Liver (tissue), 9 donors: ENCODE results near the gene PPP1R16B. TPM values are rescaled to one million over a fixed set of nuclear protein-coding genes. Genes with fewer than 3 reads are reported as not detected.

Experiments
- DNase-seq: peaks from one replicate; pipeline ENCODE4 v3.0.0-alpha.2; 2017; ENCODE audit warnings: low spot score
- H3K27ac ChIP-seq, 2 donors: one replicate each; pipeline ENCODE4 v1.7.0; 2013; ENCODE audit warnings: inconsistent platforms in 2 of 2, low read length in 2 of 2, control low read depth in 1 of 2, low read depth in 1 of 2, mild to moderate bottlenecking in 1 of 2
- H3K27me3 ChIP-seq, 4 donors: one replicate each; pipeline versions ENCODE4 v1.6.1 to v1.7.0; 2013; ENCODE audit warnings: low read length in 3 of 4, inconsistent platforms in 1 of 4, mild to moderate bottlenecking in 1 of 4, moderate library complexity in 1 of 4; ENCODE audit not compliant: control insufficient read depth in 4 of 4, insufficient read depth in 4 of 4
- H3K36me3 ChIP-seq, 4 donors: one replicate each; pipeline versions ENCODE4 v1.6.1 to v1.7.0; 2013; ENCODE audit warnings: low read length in 3 of 4, mild to moderate bottlenecking in 3 of 4, low read depth in 1 of 4, moderate library complexity in 1 of 4; ENCODE audit not compliant: control insufficient read depth in 4 of 4, insufficient read depth in 3 of 4
- H3K4me1 ChIP-seq, 4 donors: one replicate each; pipeline versions ENCODE4 v1.6.1 to v1.7.0; 2013; ENCODE audit warnings: low read length in 3 of 4, mild to moderate bottlenecking in 3 of 4, moderate library complexity in 1 of 4; ENCODE audit not compliant: control insufficient read depth in 4 of 4, insufficient read depth in 4 of 4
- H3K4me3 ChIP-seq, 3 donors: one replicate each; pipeline versions ENCODE4 v1.6.1 to v1.7.0; 2013; ENCODE audit warnings: low read length in 3 of 3, control low read depth in 1 of 3, low read depth in 1 of 3, mild to moderate bottlenecking in 1 of 3
- H3K9ac ChIP-seq, 2 donors: one replicate each; pipeline ENCODE4 v1.7.0; 2013; ENCODE audit warnings: low read length in 2 of 2, mild to moderate bottlenecking in 2 of 2, moderate library complexity in 2 of 2, control low read depth in 1 of 2, low read depth in 1 of 2
- H3K9me3 ChIP-seq, 4 donors: one replicate each; pipeline versions ENCODE4 v1.6.1 to v1.7.0; 2013; ENCODE audit warnings: low read length in 3 of 4; ENCODE audit not compliant: control insufficient read depth in 4 of 4
- ATF3 ChIP-seq: IDR thresholded peaks from 2 replicates; pipeline ENCODE4 v1.6.1; 2016; ENCODE audit warnings: antibody characterized with exemption
- CTCF ChIP-seq: fragments of 150-350 bp; IDR thresholded peaks from 2 replicates; pipeline ENCODE4 v1.5.1; 2017; ENCODE audit warnings: improper control_type of control experiment, low read depth, low read length; ENCODE audit not compliant: missing input control
- EGR1 ChIP-seq, 2 donors: IDR thresholded peaks; 2 replicates each; pipeline ENCODE4 v1.6.1; 2016 to 2018; ENCODE audit warnings: antibody characterized with exemption in 2 of 2, low read depth in 2 of 2
- HNF4A ChIP-seq, 2 donors: conservative IDR thresholded peaks; 2 replicates each; pipeline ENCODE4 v1.6.1; 2016; ENCODE audit warnings: antibody characterized with exemption in 2 of 2, mild to moderate bottlenecking in 2 of 2
- HNF4G ChIP-seq: IDR thresholded peaks from 2 replicates; pipeline ENCODE4 v1.6.1; 2016; ENCODE audit warnings: antibody characterized with exemption
- JUND ChIP-seq, 2 donors: IDR thresholded peaks; 2 replicates each; pipeline ENCODE4 v1.6.1; 2016; ENCODE audit warnings: antibody characterized with exemption in 2 of 2
- MAX ChIP-seq: IDR thresholded peaks from 2 replicates; pipeline ENCODE4 v1.6.1; 2016; ENCODE audit warnings: antibody characterized with exemption
- NR2F2 ChIP-seq: IDR thresholded peaks from 2 replicates; pipeline ENCODE4 v1.6.1; 2016; ENCODE audit warnings: antibody characterized with exemption
- RAD21 ChIP-seq, 2 donors: IDR thresholded peaks; 2 replicates each; pipeline ENCODE4 v1.6.1; 2016; ENCODE audit warnings: antibody characterized with exemption in 2 of 2, mild to moderate bottlenecking in 2 of 2
- REST ChIP-seq: IDR thresholded peaks from 2 replicates; pipeline ENCODE4 v1.6.1; 2016; ENCODE audit warnings: antibody characterized with exemption, mild to moderate bottlenecking
- RXRA ChIP-seq, 2 donors: IDR thresholded peaks; 2 replicates each; pipeline ENCODE4 v1.6.1; 2017 to 2018; ENCODE audit warnings: antibody characterized with exemption in 2 of 2, mild to moderate bottlenecking in 1 of 2
- SP1 ChIP-seq: IDR thresholded peaks from 2 replicates; pipeline ENCODE4 v1.6.1; 2018; ENCODE audit warnings: antibody characterized with exemption, mild to moderate bottlenecking
- TAF1 ChIP-seq: conservative IDR thresholded peaks from 2 replicates; pipeline ENCODE4 v1.6.1; 2016; ENCODE audit warnings: antibody characterized with exemption, mild to moderate bottlenecking
- YY1 ChIP-seq: IDR thresholded peaks from 2 replicates; pipeline ENCODE4 v1.6.1; 2016; ENCODE audit warnings: antibody characterized with exemption, mild to moderate bottlenecking
- ZBTB33 ChIP-seq: IDR thresholded peaks from 2 replicates; pipeline ENCODE4 v1.6.1; 2016; ENCODE audit warnings: antibody characterized with exemption
- WGBS: extraction: QIAGEN DNeasy Blood & Tissue Kit; methylation state at CpG from one replicate; pipeline ENCODE4 v1.1.7; 2013; 5-methylcytosine and 5-hydroxymethylcytosine counted together
- polyA plus RNA-seq, 2 donors: library from polyadenylated mRNA; stranded (reverse) in 1 of 2; unstranded in 1 of 2; fragments of 200-250 nt in 1 of 2; fragments of >200 nt in 1 of 2; fragmentation: Nextera tagmentation in 1 of 2; extraction: Ambion mirVana in 1 of 2; gene quantifications; one replicate each; pipeline versions ENCODE4 v1.2.1 to v1.2.3, GENCODE V29; 2013 to 2015
- total RNA-seq, 2 donors: library from RNA; depleted of rRNA; stranded (reverse); fragments of >200 nt; gene quantifications; one replicate each; pipeline ENCODE4 v1.2.3, GENCODE V29; 2014
- donor health status: healthy.
- donor health status: healthy.
- donor health status: healthy.
- donor health status: healthy.
- donor health status: healthy.

The PPP1R16B gene
- total and polyA plus RNA-seq, 4 donors: 0.84 to 5.7 (median 1.2) TPM

- Histone ChIP-seq H3K27ac (no peak overlapping the region), H3K4me1 (peaks cover 0 to 5% (median 0%) of the 10 kb centered on the region in 4 donors), H3K27me3 (no peaks in the 10 kb centered on the region), H3K9ac (no peak overlapping the region), H3K4me3 (no peak overlapping the region), H3K36me3 (no peaks in the 10 kb centered on the region), H3K9me3 (no peaks in the 10 kb centered on the region)
- no peak for DNase-seq
- TF ChIP-seq JUND (IDR thresholded peaks at IDR 0.05) (no peak), ATF3 (no peak), MAX (no peak)
- WGBS: 78% methylated on average over 14 of the region's 14 CpGs
Observed at GRCh38 chr20:38880952-38881735, 75.6 kb downstream of the PPP1R16B start.

GRCh38 chr20:38881806-38882440 is 76.4 kb downstream of the PPP1R16B start:
- no peaks in the 10 kb centered on the region for H3K36me3 ChIP-seq
- TF ChIP-seq TAF1 (no peak), MAX (no peak), YY1 (no peak), REST (no peak), HNF4A (conservative IDR thresholded peaks at IDR 0.05) (no peak), ZBTB33 (no peak), ATF3 (no peak), SP1 (no peak), NR2F2 (no peak), RAD21 (IDR thresholded peaks at IDR 0.05) (no peak), EGR1 (IDR thresholded peaks at IDR 0.05; ENCODE audit: low read depth in 2 of 2) (no peak), HNF4G (no peak), CTCF (no peak), RXRA (IDR thresholded peaks at IDR 0.05) (no peak)
- peaks cover 0 to 5% (median 0%) of the 10 kb centered on the region in 4 donors for H3K4me1 ChIP-seq
- no peaks in the 10 kb centered on the region for H3K27me3 ChIP-seq
- no peak overlapping the region for H3K9ac ChIP-seq
- H3K27ac ChIP-seq: no peak overlapping the region
- no peak for DNase-seq
- H3K4me3 ChIP-seq: no peak overlapping the region
- 94% methylated on average over 4 of the region's 4 CpGs for WGBS
- H3K9me3 ChIP-seq: no peaks in the 10 kb centered on the region
